ENCODE measurements around the gene ECM2. TPM values are rescaled to one million over a fixed set of nuclear protein-coding genes. Genes with fewer than 3 reads are reported as not detected.

The ECM2 gene
- total and polyA plus RNA-seq, 8 donors: 3.8 to 51.2 (median 41.3) TPM

- Histone ChIP-seq H3K27me3 (no peaks in the 10 kb centered on the region), H3K4me1 (peaks cover 0 to 8% of the 10 kb centered on the region in 2 donors), H3K36me3 (no peaks in the 10 kb centered on the region), H3K9me3 (no peaks in the 10 kb centered on the region), H3K4me3 (no peak overlapping the region), H3K27ac (peak overlapping the region in 1 of 2 donors; percentile 53)
- no peak for ATAC-seq
- intact Hi-C loops (cut with DNase I): no loop called here
- peak in 2 of 4 donors; percentile 59 to 68 for DNase-seq
- TF ChIP-seq CTCF (IDR thresholded peaks at IDR 0.05): no peak
Measured at GRCh38 chr9:92508018-92508820, 27.6 kb downstream of the ECM2 start.

GRCh38 chr9:92507496-92507895 is 28.3 kb downstream of the ECM2 start:
- no peak for DNase-seq
- no peaks in the 10 kb centered on the region for H3K9me3 ChIP-seq
- peaks cover 0 to 8% of the 10 kb centered on the region in 2 donors for H3K4me1 ChIP-seq
- no peak for ATAC-seq
- intact Hi-C loops (cut with DNase I): no loop called here
- no peak overlapping the region for H3K4me3 ChIP-seq
- peak overlapping the region in 1 of 2 donors; percentile 53 for H3K27ac ChIP-seq
- TF ChIP-seq CTCF (IDR thresholded peaks at IDR 0.05): no peak
- no peaks in the 10 kb centered on the region for H3K36me3 ChIP-seq
- H3K27me3 ChIP-seq: no peaks in the 10 kb centered on the region

- H3K4me3 ChIP-seq: no peak overlapping the region
- no peak for TF ChIP-seq CTCF (IDR thresholded peaks at IDR 0.05)
- H3K36me3 ChIP-seq: no peaks in the 10 kb centered on the region
- ATAC-seq: no peak
- H3K9me3 ChIP-seq: no peaks in the 10 kb centered on the region
- H3K4me1 ChIP-seq: peaks cover 0 to 8% of the 10 kb centered on the region in 2 donors
- no peak for DNase-seq
- peak overlapping the region in 1 of 2 donors; percentile 53 for H3K27ac ChIP-seq
- no peaks in the 10 kb centered on the region for H3K27me3 ChIP-seq
- intact Hi-C loops (cut with DNase I): no loop called here
Measured at GRCh38 chr9:92507005-92507404, 28.8 kb downstream of the ECM2 start.

GRCh38 chr9:92506184-92506857 is 29.5 kb downstream of the ECM2 start:
- H3K9me3 ChIP-seq: no peaks in the 10 kb centered on the region
- no peak overlapping the region for H3K4me3 ChIP-seq
- TF ChIP-seq CTCF (IDR thresholded peaks at IDR 0.05): no peak
- ATAC-seq: peak; percentile 51
- H3K4me1 ChIP-seq: peaks cover 0 to 8% of the 10 kb centered on the region in 2 donors
- no peaks in the 10 kb centered on the region for H3K36me3 ChIP-seq
- no peaks in the 10 kb centered on the region for H3K27me3 ChIP-seq
- intact Hi-C loops (cut with DNase I): no loop called here
- peak overlapping the region in 1 of 2 donors; percentile 53 for H3K27ac ChIP-seq
- no peak for DNase-seq

- TF ChIP-seq CTCF (IDR thresholded peaks at IDR 0.05): no peak
- no peak overlapping the region for H3K4me3 ChIP-seq
- H3K4me1 ChIP-seq: peaks cover 0 to 8% of the 10 kb centered on the region in 2 donors
- H3K9me3 ChIP-seq: no peaks in the 10 kb centered on the region
- intact Hi-C loops (cut with DNase I): no loop called here
- H3K27me3 ChIP-seq: no peaks in the 10 kb centered on the region
- ATAC-seq (no peak), DNase-seq (no peak)
- no peak overlapping the region for H3K27ac ChIP-seq
- H3K36me3 ChIP-seq: no peaks in the 10 kb centered on the region
Measured at GRCh38 chr9:92504881-92505280, 30.9 kb downstream of the ECM2 start.

Measured in left lung (tissue), 10 donors.